GM19455 (cell line): Measurements from ENCODE around the gene RNF208.

Experiments
- ATAC-seq: cut with Tn5 transposase; IDR thresholded peaks from one replicate; pipeline ENCODE4 v1.9.1; 2021; ENCODE audit not compliant: unreplicated experiment

Gene RNF208

GRCh38 chr9:137178201-137178938 lies 43.7 kb downstream of the RNF208 start:
- ATAC-seq, result no peak

- no peak for ATAC-seq
Observed at GRCh38 chr9:137176302-137177182, 45.5 kb downstream of the RNF208 start.

- no peak for ATAC-seq
Observed at GRCh38 chr9:137175345-137175961, 46.6 kb downstream of the RNF208 start.

GRCh38 chr9:137174722-137175293 lies 47.2 kb downstream of the RNF208 start:
- no peak for ATAC-seq

- ATAC-seq, result no peak
Observed at GRCh38 chr9:137173796-137174664, 48.0 kb downstream of the RNF208 start.

GRCh38 chr9:137172901-137173795 lies 48.9 kb downstream of the RNF208 start:
- ATAC-seq, result no peak

- no peak for ATAC-seq
Observed at GRCh38 chr9:137171149-137171900, 50.7 kb downstream of the RNF208 start.

- no peak for ATAC-seq
Observed at GRCh38 chr9:137170486-137171148, 51.4 kb downstream of the RNF208 start.
